PFSK-1 (cell line): ENCODE results near the gene RTN1.

Source experiments
- FOXP2 ChIP-seq: optimal IDR thresholded peaks from 2 replicates; pipeline ENCODE3; 2011; ENCODE audit warnings: borderline replicate concordance, control low read depth, inconsistent platforms; ENCODE audit not compliant: insufficient read depth; ENCODE audit errors: extremely low read length, extremely low read depth
- POLR2AphosphoS5 ChIP-seq: IDR thresholded peaks from 2 replicates; pipeline ENCODE4 v1.6.1; 2012; ENCODE audit warnings: low read depth, mild to moderate bottlenecking, control low read depth, low read length, moderate library complexity
- REST ChIP-seq, 2 experiments: IDR thresholded peaks; 2 replicates each; pipeline versions ENCODE4 v1.6.1 to v1.8.0; 2011 to 2012; ENCODE audit warnings: low read depth in 2 of 2, low read length in 2 of 2, control low read depth in 1 of 2, inconsistent platforms in 1 of 2, mild to moderate bottlenecking in 1 of 2, moderate library complexity in 1 of 2; ENCODE audit not compliant: insufficient read depth in 1 of 2
- SIN3A ChIP-seq: IDR thresholded peaks from 2 replicates; pipeline ENCODE4 v1.6.1; 2012; ENCODE audit warnings: mild to moderate bottlenecking, low read length, moderate library complexity, borderline replicate concordance; ENCODE audit not compliant: insufficient read depth
- TAF1 ChIP-seq: IDR thresholded peaks from 2 replicates; pipeline ENCODE4 v1.6.1; 2012; ENCODE audit warnings: low read length, control low read depth, borderline replicate concordance; ENCODE audit not compliant: insufficient read depth

RTN1 gene

GRCh38 chr14:59913187-59913586 is 42.6 kb upstream of the RTN1 start:
- TF ChIP-seq TAF1 (no peak), REST (IDR thresholded peaks at IDR 0.05; ENCODE audit: insufficient read depth in 1 of 2, low read depth in 2 of 2, low read length in 2 of 2) (no peak), POLR2AphosphoS5 (no peak), SIN3A (no peak), FOXP2 (no peak)

- no peak for TF ChIP-seq TAF1
These were observed 41.9 kb upstream of the RTN1 start for GRCh38 chr14:59912443-59912842.

- TF ChIP-seq REST (IDR thresholded peaks at IDR 0.05; ENCODE audit: insufficient read depth in 1 of 2, low read depth in 2 of 2, low read length in 2 of 2) (no peak), SIN3A (no peak), FOXP2 (no peak), POLR2AphosphoS5 (no peak), TAF1 (no peak)
These were observed 34.6 kb upstream of the RTN1 start for GRCh38 chr14:59905188-59905587.

GRCh38 chr14:59904184-59904583 is 33.6 kb upstream of the RTN1 start:
- no peak for TF ChIP-seq POLR2AphosphoS5
- TF ChIP-seq TAF1: no peak
- no peak for TF ChIP-seq FOXP2
- TF ChIP-seq REST (IDR thresholded peaks at IDR 0.05; ENCODE audit: insufficient read depth in 1 of 2, low read depth in 2 of 2, low read length in 2 of 2): no peak

- no peak for TF ChIP-seq FOXP2
These were observed 30.0 kb upstream of the RTN1 start for GRCh38 chr14:59900556-59900955.

GRCh38 chr14:59897757-59898383 is 27.3 kb upstream of the RTN1 start:
- TF ChIP-seq TAF1 (no peak), POLR2AphosphoS5 (no peak), FOXP2 (no peak), REST (IDR thresholded peaks at IDR 0.05; ENCODE audit: insufficient read depth in 1 of 2, low read depth in 2 of 2, low read length in 2 of 2) (no peak), SIN3A (no peak)
